HL-60/S4 (cell line): ENCODE measurements around the gene DAAM1.

Source experiments
- in situ Hi-C: fragments of 300-500 bp; cut with MboI; formaldehyde crosslinking; loops from 2 replicates; pipeline ENCODE4 v1.14.3; 2022; ENCODE audit warnings: low sequenced_read_pairs

Gene DAAM1

DNA sequence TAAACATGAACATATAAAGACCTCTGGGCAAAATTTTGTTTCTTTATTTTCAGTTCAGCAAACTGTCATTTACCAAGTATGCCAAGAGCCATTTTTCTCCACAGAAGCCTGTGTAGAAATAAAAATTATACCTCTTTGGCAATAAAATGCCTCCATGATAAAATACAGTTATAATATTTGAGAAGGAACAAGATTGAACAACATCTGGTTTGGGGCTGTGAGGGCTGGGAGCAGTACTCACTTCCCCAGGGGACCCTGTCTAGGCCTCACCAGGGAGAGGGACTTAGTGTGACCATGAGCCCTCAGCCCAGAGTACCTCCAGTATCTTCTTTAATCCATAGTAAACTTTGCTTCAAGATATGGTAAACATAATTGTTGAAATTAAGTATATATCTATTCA is 65.1 kb downstream of the DAAM1 start:
- in situ Hi-C loops, result no loop called here

DNA sequence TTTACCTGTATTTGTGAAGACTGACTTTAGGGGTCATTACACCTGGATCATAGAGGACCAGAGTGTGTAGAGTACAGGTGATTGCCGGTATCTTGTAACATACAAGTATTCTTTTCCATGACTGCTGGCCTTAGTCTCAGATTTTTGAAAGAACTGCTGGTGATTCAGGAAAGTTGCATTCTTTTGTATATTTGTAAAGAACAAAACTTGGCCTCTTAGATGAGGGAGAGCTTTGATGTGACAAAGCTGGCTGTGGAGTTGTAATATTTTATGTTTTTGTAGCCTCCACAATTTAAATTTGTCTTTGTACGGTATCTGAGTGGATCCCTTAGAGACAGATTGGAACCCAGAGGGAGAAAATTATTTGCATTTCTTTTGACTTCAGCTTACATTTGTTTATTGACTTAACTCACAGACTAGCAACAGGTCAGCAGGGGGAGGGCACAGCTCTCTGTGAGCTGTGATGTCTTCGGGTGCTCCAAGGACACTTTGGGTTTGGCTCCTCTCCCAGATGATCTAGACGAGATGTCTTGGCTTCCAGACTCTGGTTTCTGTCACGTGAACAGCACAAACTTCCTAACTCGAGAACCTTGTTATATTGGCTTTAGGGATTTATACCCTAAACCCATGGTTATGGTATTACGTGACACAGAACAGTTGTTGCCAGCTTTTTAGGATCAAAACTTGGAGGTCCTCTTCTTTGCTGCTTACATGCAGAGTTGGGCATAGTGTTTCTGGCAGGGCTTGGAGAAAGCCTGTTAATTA is 65.9 kb downstream of the DAAM1 start:
- in situ Hi-C loops, result no loop called here

GRCh38 chr14:59254911-59255545 is 66.6 kb downstream of the DAAM1 start:
- in situ Hi-C loops, result no loop called here

DNA sequence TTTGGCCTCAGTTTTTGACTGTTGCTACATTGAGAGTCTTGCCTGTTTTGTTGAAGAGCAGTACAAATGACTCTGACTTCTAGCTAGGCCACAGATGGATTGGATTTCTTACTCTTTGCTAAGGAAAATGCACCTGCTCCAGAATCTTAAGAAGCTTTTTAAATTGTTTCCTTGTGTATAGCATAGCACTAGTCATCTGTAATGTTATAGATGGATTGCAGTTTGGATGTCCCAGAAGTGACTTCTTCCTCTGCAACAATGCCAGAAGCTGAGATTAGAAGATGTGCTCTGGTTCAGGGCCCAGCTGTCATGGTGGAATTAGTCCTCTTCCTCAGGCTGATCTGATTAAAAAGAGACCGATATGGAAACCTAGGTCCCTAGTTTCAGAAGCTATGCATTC is 67.9 kb downstream of the DAAM1 start:
- in situ Hi-C loops, result no loop called here

GRCh38 chr14:59261334-59261733 is 72.9 kb downstream of the DAAM1 start:
- in situ Hi-C loops, result no loop called here

- in situ Hi-C loops, result no loop called here
Measured at GRCh38 chr14:59262717-59263454, 74.4 kb downstream of the DAAM1 start.

GRCh38 chr14:59265808-59266207 is 77.3 kb downstream of the DAAM1 start:
- in situ Hi-C loops, result no loop called here

DNA sequence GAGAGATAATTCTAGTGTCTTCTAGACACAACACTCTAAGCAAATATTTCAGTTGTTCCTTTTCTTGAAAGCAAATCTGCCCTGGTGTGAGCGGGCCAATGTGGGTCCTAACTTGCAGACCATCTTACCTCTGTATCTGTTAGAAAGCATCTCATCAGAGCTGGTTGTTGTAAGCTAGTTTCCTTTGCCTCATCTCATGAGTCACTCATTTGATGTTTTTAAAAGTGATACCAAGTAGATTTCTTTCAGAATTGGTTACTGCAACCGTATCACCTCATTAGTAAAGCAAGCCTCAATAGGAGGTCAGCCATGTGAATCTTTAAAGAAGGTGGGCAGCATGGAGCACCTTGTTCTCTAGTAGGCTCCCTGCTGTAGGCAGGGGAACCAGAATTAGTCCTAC is 78.6 kb downstream of the DAAM1 start:
- in situ Hi-C loops, result no loop called here

DNA sequence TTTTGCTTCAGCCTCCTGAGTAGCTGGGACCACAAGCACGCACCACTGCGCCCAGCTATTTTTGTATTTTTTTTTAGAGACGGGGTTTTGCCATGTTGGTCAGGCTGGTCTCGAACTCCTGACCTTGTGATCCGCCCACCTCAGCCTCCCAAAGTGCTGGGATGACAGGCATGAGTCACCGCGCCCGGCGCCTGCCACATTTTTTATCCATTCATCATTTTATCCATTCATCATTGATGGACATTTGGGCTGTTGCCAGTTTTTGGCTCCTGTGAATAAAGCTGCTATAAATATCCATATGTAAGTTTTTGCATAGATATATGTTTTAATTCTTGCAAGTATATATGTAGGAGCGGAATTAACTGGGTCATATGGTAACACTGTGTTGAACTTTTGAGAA is 79.5 kb downstream of the DAAM1 start:
- in situ Hi-C loops, result no loop called here

DNA sequence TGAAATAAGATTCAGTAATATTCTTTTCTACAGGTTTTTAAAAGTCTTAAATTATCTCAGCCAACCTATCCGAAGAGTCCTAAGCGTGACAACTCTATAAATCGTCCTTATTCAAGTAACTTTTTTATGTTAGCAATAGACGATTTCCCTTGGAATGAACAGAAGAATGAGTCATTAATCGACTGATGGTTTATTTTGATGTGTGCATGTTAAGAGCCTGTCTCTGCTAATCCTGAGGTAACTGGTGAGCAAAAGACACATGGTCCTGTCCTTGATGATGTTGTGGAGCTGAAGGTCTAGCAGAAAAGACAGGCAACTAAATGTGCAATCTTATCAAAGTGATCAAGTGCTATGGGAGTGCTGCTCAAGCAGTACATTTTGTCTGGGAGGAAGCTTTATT is 80.4 kb downstream of the DAAM1 start:
- in situ Hi-C loops, result no loop called here

DNA sequence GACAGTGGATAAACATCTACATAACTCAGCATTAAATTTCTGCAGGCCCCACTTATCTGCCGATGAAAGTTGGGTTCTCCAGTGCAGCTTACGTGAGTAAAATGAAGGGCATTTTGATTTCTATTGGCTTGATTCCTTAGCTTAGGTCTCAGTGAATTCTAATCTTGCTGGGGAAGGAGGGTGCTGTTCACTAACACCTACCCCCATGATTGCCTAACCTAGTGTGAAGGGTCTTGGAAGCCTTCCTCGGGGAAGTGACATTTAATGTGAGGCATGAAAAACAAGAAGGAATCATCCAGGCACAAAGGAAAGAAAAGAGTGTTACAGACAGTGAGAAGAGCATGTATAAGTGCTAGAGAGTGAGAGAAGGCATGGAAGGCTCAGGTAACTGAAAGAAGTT is 81.0 kb downstream of the DAAM1 start:
- in situ Hi-C loops, result no loop called here

DNA sequence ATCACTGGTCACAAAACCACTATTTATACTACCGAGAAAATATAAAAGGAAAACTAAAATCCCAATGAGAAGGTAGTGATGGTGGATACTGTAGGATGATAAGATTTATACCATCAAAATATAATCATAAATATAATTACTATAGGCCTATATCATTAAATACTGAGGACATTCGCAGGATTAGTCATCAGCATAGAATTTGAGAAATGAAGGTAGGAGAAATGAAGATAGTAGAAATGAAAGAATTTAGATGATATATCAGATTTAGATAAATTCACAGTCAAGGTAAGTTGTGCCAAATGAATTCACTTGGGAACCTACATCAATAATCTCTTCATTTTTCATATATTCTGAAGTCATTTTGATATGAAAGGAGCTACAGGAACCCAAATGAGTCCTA is 82.8 kb downstream of the DAAM1 start:
- in situ Hi-C loops, result no loop called here

GRCh38 chr14:59271734-59272133 is 83.3 kb downstream of the DAAM1 start:
- in situ Hi-C loops, result no loop called here

DNA sequence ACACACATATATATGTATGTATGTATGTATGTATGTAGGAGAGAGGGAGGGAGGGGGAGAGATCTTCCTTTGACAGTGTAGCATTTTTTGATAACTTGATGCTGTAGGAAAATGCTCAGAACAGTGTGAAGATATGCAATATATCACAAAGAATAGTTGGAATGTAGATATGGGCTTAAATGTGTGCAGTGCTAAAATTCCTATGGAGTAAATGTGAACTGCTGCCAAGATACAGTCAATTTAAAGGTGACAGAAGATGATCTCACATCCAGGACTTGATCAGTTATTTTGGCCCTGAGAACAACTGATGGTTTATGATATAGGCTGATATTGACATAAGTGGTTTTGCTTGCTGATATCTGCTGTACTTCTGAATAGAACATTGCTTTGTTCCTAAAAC is 84.2 kb downstream of the DAAM1 start:
- in situ Hi-C loops, result no loop called here

DNA sequence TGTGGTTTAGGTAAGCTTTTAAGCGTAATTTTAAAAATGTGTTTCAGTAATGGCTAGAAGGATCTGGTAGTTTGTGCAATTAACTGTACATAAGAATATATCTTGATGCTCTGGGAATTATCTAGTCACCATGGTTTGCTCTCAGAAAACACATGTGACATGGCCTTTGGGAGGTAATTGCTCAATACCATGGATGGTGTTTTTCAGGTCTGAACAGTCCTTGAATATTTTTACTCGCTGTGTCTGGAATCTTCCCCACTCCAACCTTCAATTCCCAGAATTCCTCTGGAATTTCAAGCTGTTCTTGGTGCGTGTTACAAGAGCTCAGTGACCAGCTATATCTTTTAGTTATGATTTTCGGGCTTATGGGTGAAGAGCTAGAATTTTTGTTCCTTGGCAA is 85.3 kb downstream of the DAAM1 start:
- in situ Hi-C loops, result no loop called here

DNA sequence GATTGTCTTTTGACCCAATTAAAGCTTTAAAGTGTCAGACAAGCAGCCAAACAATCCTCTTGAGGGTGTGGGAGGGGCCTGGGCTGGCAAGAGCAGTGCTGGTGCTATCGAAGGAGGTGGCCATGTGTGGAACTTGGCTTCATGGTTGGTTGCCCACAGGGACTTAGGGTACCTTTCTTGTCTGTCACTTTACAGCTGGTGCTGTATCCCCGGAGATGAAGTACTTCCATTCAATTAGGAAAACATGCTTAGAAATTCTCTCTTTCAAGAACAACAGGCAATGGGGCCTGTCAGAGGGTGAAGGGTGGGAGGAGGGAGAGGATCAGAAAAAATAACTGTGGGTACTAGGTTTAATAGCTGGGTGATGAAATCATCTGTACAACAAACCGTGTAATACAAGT is 86.5 kb downstream of the DAAM1 start:
- in situ Hi-C loops, result no loop called here

DNA sequence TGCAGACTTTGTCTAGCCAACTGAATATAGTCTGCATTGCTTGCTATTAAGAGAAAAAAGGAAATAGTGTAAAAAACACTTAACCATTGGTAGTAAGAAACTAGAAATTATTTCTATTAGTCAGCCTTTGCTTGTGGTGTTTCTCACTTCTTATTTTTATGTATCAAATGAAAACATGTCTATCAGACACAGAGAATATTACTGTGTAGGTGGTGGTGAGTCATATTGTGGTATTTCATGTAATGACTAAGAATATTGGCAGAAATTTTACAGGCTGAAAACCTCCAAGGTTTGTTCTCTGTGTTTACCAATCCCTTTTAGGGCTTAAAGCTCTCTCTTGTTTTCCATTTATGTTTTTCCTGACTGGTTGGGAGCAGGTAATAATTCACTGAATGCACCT is 87.2 kb downstream of the DAAM1 start:
- in situ Hi-C loops, result no loop called here

- in situ Hi-C loops, result no loop called here
Measured at GRCh38 chr14:59276235-59276634, 87.8 kb downstream of the DAAM1 start.

DNA sequence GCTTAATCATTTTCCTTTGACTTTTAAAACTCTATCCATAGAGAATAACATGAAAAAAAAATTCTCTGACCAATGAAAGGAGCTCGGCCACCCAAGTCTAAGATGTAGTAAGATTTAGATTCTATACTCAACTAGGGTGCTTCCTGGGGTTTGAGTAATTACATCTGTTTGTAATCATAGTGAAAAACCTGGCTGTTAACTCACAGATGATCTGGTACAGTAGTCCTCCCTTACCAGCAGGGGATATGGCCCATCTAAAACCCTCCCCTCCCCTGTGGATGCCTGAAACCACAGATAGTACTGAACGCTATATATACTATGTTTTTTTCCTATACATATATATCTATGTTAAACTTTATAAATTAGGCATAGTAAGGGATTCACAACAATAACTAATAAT is 89.2 kb downstream of the DAAM1 start:
- in situ Hi-C loops, result no loop called here

DNA sequence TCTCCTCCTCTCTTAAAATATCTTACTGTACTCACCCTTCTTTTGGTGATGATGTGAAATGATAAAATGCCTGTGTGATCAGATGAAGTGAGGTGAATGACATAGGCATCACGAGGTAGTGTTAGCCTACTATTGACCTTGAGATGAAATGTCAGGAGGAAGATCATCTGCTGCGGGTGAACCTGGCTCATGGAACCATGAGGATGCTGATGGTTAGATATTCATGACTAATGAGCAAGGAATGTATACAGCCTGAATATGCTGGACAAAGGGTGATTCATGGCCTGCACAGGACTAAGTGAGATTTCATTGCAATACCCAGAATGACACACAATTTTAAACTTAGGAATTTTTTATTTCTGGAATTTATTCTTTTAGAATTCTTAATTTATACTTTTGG is 89.6 kb downstream of the DAAM1 start:
- in situ Hi-C loops, result no loop called here

DNA sequence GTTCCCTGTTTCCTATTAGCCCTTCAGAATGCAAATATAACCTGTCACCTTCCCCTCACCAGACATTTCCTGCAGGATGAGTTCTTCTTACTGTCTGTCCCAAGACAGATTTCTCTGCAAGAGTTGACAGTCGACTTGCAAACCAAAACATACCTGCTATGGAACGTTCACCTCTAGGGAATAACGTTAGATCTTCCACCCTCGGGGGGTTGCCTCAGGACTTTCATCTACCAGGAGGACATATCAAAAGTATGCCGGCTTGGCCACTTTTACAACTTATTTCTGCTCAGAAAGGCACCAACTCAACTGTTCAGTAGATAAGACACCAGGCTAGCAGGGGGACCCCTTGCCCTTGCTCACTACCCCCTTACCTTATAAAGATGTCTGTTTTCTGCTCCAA is 92.5 kb downstream of the DAAM1 start:
- in situ Hi-C loops, result no loop called here
